GM21367 (cell line): ENCODE data around the gene FSIP1.

Source experiments
- ATAC-seq: cut with Tn5 transposase; IDR thresholded peaks from one replicate; pipeline ENCODE4 v1.9.1; 2021; ENCODE audit not compliant: unreplicated experiment

The FSIP1 gene

GRCh38 chr15:39690881-39691634, 91.6 kb downstream of the FSIP1 start:
- ATAC-seq: no peak

GRCh38 chr15:39687965-39688364, 94.7 kb downstream of the FSIP1 start:
- no peak for ATAC-seq

- no peak for ATAC-seq
Measured at GRCh38 chr15:39685999-39686613, 96.5 kb downstream of the FSIP1 start.

- ATAC-seq: no peak
Measured at GRCh38 chr15:39685367-39685766, 97.3 kb downstream of the FSIP1 start.

GRCh38 chr15:39684233-39684632, 98.4 kb downstream of the FSIP1 start:
- no peak for ATAC-seq

- ATAC-seq: no peak
Measured at GRCh38 chr15:39682366-39682765, 100.3 kb downstream of the FSIP1 start.

- no peak for ATAC-seq
Measured at GRCh38 chr15:39680868-39681267, 101.8 kb downstream of the FSIP1 start.

- no peak for ATAC-seq
Measured at GRCh38 chr15:39672666-39673065, 110.0 kb downstream of the FSIP1 start.

GRCh38 chr15:39672184-39672583, 110.5 kb downstream of the FSIP1 start:
- ATAC-seq: no peak

GRCh38 chr15:39670687-39671086, 112.0 kb downstream of the FSIP1 start:
- ATAC-seq: no peak

- no peak for ATAC-seq
Measured at GRCh38 chr15:39669661-39670060, 113.0 kb downstream of the FSIP1 start.

GRCh38 chr15:39669241-39669640, 113.4 kb downstream of the FSIP1 start:
- no peak for ATAC-seq

- no peak for ATAC-seq
Measured at GRCh38 chr15:39668457-39668856, 114.2 kb downstream of the FSIP1 start.

- ATAC-seq: no peak
Measured at GRCh38 chr15:39667382-39668127, 115.1 kb downstream of the FSIP1 start.

- ATAC-seq: no peak
Measured at GRCh38 chr15:39666677-39667076, 116.0 kb downstream of the FSIP1 start.

- no peak for ATAC-seq
Measured at GRCh38 chr15:39665629-39666250, 116.9 kb downstream of the FSIP1 start.

- no peak for ATAC-seq
Measured at GRCh38 chr15:39663704-39664250, 118.9 kb downstream of the FSIP1 start.

- no peak for ATAC-seq
Measured at GRCh38 chr15:39661776-39662175, 120.9 kb downstream of the FSIP1 start.

GRCh38 chr15:39658740-39659139, 123.9 kb downstream of the FSIP1 start:
- ATAC-seq: no peak

GRCh38 chr15:39657668-39658067, 125.0 kb downstream of the FSIP1 start:
- ATAC-seq: no peak

GRCh38 chr15:39657181-39657580, 125.5 kb downstream of the FSIP1 start:
- ATAC-seq: no peak
